Activated CD4-positive, alpha-beta T cell treated with anti-CD3 and anti-CD28 coated beads, Interleukin-2, amount 10 ng/mL, durations not matched to agents 24 days and 14 days (primary cell): Measurements from ENCODE around the gene FDX2. TPM values are rescaled to one million over a fixed set of nuclear protein-coding genes. Genes with fewer than 3 reads are reported as not detected.

Experiments
- DNase-seq: peaks from one replicate; pipeline ENCODE4 v3.0.0; 2022
- H3K27ac Mint-ChIP-seq: one replicate; pipeline ENCODE4 v1.8.0; 2022; ENCODE audit warnings: mild to moderate bottlenecking, mixed read lengths
- H3K27me3 Mint-ChIP-seq: one replicate; pipeline ENCODE4 v1.8.0; 2022; ENCODE audit warnings: mixed read lengths
- H3K36me3 Mint-ChIP-seq: one replicate; pipeline ENCODE4 v1.8.0; 2022; ENCODE audit warnings: low read depth, mild to moderate bottlenecking, mixed read lengths
- H3K4me1 Mint-ChIP-seq: one replicate; pipeline ENCODE4 v1.8.0; 2021; ENCODE audit warnings: mixed read lengths
- H3K4me3 Mint-ChIP-seq: one replicate; pipeline ENCODE4 v1.8.0; 2022; ENCODE audit warnings: mild to moderate bottlenecking, moderate library complexity, mixed read lengths
- H3K9me3 Mint-ChIP-seq: one replicate; pipeline ENCODE4 v1.8.0; 2021; ENCODE audit warnings: mixed read lengths
- intact Hi-C: fragments of 100-400 bp; cut with micrococcal nuclease; formaldehyde crosslinking; loops from one replicate; pipeline ENCODE4 v1.15.1; 2023
- total RNA-seq: library from RNA; stranded (reverse); gene quantifications from 2 replicates; pipeline ENCODE4 v1.2.3, GENCODE V29; 2022

The FDX2 gene
- total RNA-seq: 23.9 and 24.9 TPM in 2 replicates

GRCh38 chr19:10315335-10316214 lies at the start of gene FDX2:
Gene FDX2, minus strand, starts transcription at chr19:10316015. Its CDS starts 19 bp downstream, at chr19:10315996.
- peak within 1 kb of the TSS; percentile 86 for H3K4me3 Mint-ChIP-seq
- intact Hi-C loops: loop anchor here (5.0 kb wide), 1 partner anchor 43 kb away; the partner anchor contains the start of gene ICAM1
- DNase-seq: peak; percentile 97
- H3K27me3 Mint-ChIP-seq: no peaks in the 10 kb centered on the region
- H3K27ac Mint-ChIP-seq: peak within 1 kb of the TSS; percentile 83
- peaks cover 21% of the 10 kb centered on the region for H3K36me3 Mint-ChIP-seq
- no peaks in the 10 kb centered on the region for H3K9me3 Mint-ChIP-seq
- H3K4me1 Mint-ChIP-seq: peaks cover 14% of the 10 kb centered on the region

- Mint-ChIP-seq H3K27me3 (no peaks in the 10 kb centered on the region), H3K9me3 (no peaks in the 10 kb centered on the region), H3K4me3 (no peak overlapping the region), H3K36me3 (peaks cover 64% of the 10 kb centered on the region), H3K4me1 (peaks cover 5% of the 10 kb centered on the region), H3K27ac (no peak overlapping the region)
- intact Hi-C loops: no loop called here
- no peak for DNase-seq
Measured at GRCh38 chr19:10365518-10365917, 49.7 kb upstream of the FDX2 start.

GRCh38 chr19:10364644-10365043 lies 48.8 kb upstream of the FDX2 start:
- Mint-ChIP-seq H3K36me3 (peaks cover 68% of the 10 kb centered on the region), H3K4me1 (peaks cover 5% of the 10 kb centered on the region), H3K27me3 (no peaks in the 10 kb centered on the region), H3K4me3 (no peak overlapping the region), H3K27ac (no peak overlapping the region), H3K9me3 (no peaks in the 10 kb centered on the region)
- no peak for DNase-seq
- intact Hi-C loops: no loop called here

GRCh38 chr19:10363789-10364281 lies 48.0 kb upstream of the FDX2 start:
- Mint-ChIP-seq H3K36me3 (peaks cover 66% of the 10 kb centered on the region), H3K9me3 (no peaks in the 10 kb centered on the region), H3K4me3 (no peak overlapping the region), H3K27me3 (no peaks in the 10 kb centered on the region), H3K4me1 (peaks cover 5% of the 10 kb centered on the region), H3K27ac (no peak overlapping the region)
- intact Hi-C loops: no loop called here
- DNase-seq: no peak

- peaks cover 5% of the 10 kb centered on the region for H3K4me1 Mint-ChIP-seq
- no peak overlapping the region for H3K27ac Mint-ChIP-seq
- peaks cover 60% of the 10 kb centered on the region for H3K36me3 Mint-ChIP-seq
- DNase-seq: no peak
- intact Hi-C loops: no loop called here
- no peaks in the 10 kb centered on the region for H3K9me3 Mint-ChIP-seq
- H3K27me3 Mint-ChIP-seq: no peaks in the 10 kb centered on the region
- H3K4me3 Mint-ChIP-seq: no peak overlapping the region
Measured at GRCh38 chr19:10362259-10362658, 46.4 kb upstream of the FDX2 start.

- Mint-ChIP-seq H3K27ac (no peak overlapping the region), H3K36me3 (peaks cover 56% of the 10 kb centered on the region), H3K9me3 (no peaks in the 10 kb centered on the region), H3K4me3 (no peak overlapping the region), H3K27me3 (no peaks in the 10 kb centered on the region), H3K4me1 (peaks cover 5% of the 10 kb centered on the region)
- DNase-seq: no peak
- intact Hi-C loops: no loop called here
Measured at GRCh38 chr19:10361569-10362011, 45.8 kb upstream of the FDX2 start.

GRCh38 chr19:10356431-10356830 lies 40.6 kb upstream of the FDX2 start:
- Mint-ChIP-seq H3K4me3 (no peak overlapping the region), H3K27me3 (no peaks in the 10 kb centered on the region), H3K9me3 (no peaks in the 10 kb centered on the region), H3K4me1 (peaks cover 3% of the 10 kb centered on the region), H3K27ac (no peak overlapping the region), H3K36me3 (peaks cover 54% of the 10 kb centered on the region)
- intact Hi-C loops: no loop called here
- DNase-seq: no peak

GRCh38 chr19:10353793-10354391 lies 38.1 kb upstream of the FDX2 start:
- no peaks in the 10 kb centered on the region for H3K9me3 Mint-ChIP-seq
- H3K36me3 Mint-ChIP-seq: peaks cover 46% of the 10 kb centered on the region
- no peaks in the 10 kb centered on the region for H3K27me3 Mint-ChIP-seq
- H3K4me3 Mint-ChIP-seq: no peak overlapping the region
- DNase-seq: peak; percentile 81
- no peaks in the 10 kb centered on the region for H3K4me1 Mint-ChIP-seq
- H3K27ac Mint-ChIP-seq: no peak overlapping the region
- intact Hi-C loops: no loop called here

- DNase-seq: no peak
- intact Hi-C loops: no loop called here
- H3K36me3 Mint-ChIP-seq: peaks cover 48% of the 10 kb centered on the region
Measured at GRCh38 chr19:10352764-10353671, 37.2 kb upstream of the FDX2 start.

GRCh38 chr19:10346509-10346908 lies 30.7 kb upstream of the FDX2 start:
- Mint-ChIP-seq H3K4me3 (no peak overlapping the region), H3K27me3 (no peaks in the 10 kb centered on the region), H3K4me1 (peaks cover 2% of the 10 kb centered on the region), H3K9me3 (no peaks in the 10 kb centered on the region), H3K27ac (no peak overlapping the region), H3K36me3 (peaks cover 15% of the 10 kb centered on the region)
- intact Hi-C loops: no loop called here
- DNase-seq: no peak

More at GRCh38 chr19:10352764-10353671, 37.2 kb upstream of the FDX2 start:
- Mint-ChIP-seq H3K9me3 (no peaks in the 10 kb centered on the region), H3K4me3 (no peak overlapping the region), H3K27ac (no peak overlapping the region), H3K27me3 (no peaks in the 10 kb centered on the region), H3K4me1 (no peaks in the 10 kb centered on the region)

- no peak for DNase-seq
- Mint-ChIP-seq H3K27ac (no peak overlapping the region), H3K9me3 (no peaks in the 10 kb centered on the region), H3K4me1 (peaks cover 9% of the 10 kb centered on the region), H3K36me3 (peaks cover 3% of the 10 kb centered on the region), H3K4me3 (no peak overlapping the region), H3K27me3 (no peaks in the 10 kb centered on the region)
- intact Hi-C loops: no loop called here
Measured at GRCh38 chr19:10344780-10345179, 29.0 kb upstream of the FDX2 start.

GRCh38 chr19:10343495-10343894 lies 27.7 kb upstream of the FDX2 start:
- DNase-seq: no peak
- H3K4me1 Mint-ChIP-seq: peaks cover 20% of the 10 kb centered on the region
- no peak overlapping the region for H3K4me3 Mint-ChIP-seq
- no peaks in the 10 kb centered on the region for H3K9me3 Mint-ChIP-seq
- intact Hi-C loops: no loop called here
- H3K27ac Mint-ChIP-seq: no peak overlapping the region
- H3K27me3 Mint-ChIP-seq: no peaks in the 10 kb centered on the region
- H3K36me3 Mint-ChIP-seq: peaks cover 4% of the 10 kb centered on the region

- H3K4me1 Mint-ChIP-seq: peaks cover 25% of the 10 kb centered on the region
- H3K4me3 Mint-ChIP-seq: peak overlapping the region; percentile 88
- DNase-seq: no peak
- H3K36me3 Mint-ChIP-seq: peaks cover 7% of the 10 kb centered on the region
- intact Hi-C loops: loop anchor here (10.0 kb wide), 1 partner anchor 145 kb away; the partner anchor contains the start of gene DNMT1
- H3K27me3 Mint-ChIP-seq: no peaks in the 10 kb centered on the region
- peak overlapping the region; percentile 89 for H3K27ac Mint-ChIP-seq
- H3K9me3 Mint-ChIP-seq: no peaks in the 10 kb centered on the region
Measured at GRCh38 chr19:10339977-10340376, 24.2 kb upstream of the FDX2 start.
